ENCODE data around the gene FOXS1. TPM values are rescaled to one million over a fixed set of nuclear protein-coding genes. Genes with fewer than 3 reads are reported as not detected.
A peak's percentile ranks its signal among the peaks of the same experiment; 100 is the strongest.

The FOXS1 gene
- 2.0 and 3.6 TPM in 2 replicates for total RNA-seq (2014; rRNA removed; shearing (Covaris generic))

- peak; percentile 62 for DNase-seq (ENCODE audit: low read depth)
Observed at GRCh38 chr20:31845300-31845863, at the start of gene FOXS1. Gene FOXS1, minus strand, starts transcription at chr20:31845604. Its CDS starts 62 bp downstream, at chr20:31845542.

- no peak for DNase-seq (ENCODE audit: low read depth)
Observed at GRCh38 chr20:31890646-31891045, 45.2 kb upstream of the FOXS1 start.

- DNase-seq (ENCODE audit: low read depth): no peak
Observed at GRCh38 chr20:31883829-31884228, 38.4 kb upstream of the FOXS1 start.

- DNase-seq (ENCODE audit: low read depth): no peak
Observed at GRCh38 chr20:31881945-31882344, 36.5 kb upstream of the FOXS1 start.

- peak; percentile 97 for DNase-seq (ENCODE audit: low read depth)
Observed at GRCh38 chr20:31879143-31879987, 34.0 kb upstream of the FOXS1 start.

- DNase-seq (ENCODE audit: low read depth): no peak
Observed at GRCh38 chr20:31877684-31878083, 32.3 kb upstream of the FOXS1 start.

GRCh38 chr20:31875671-31876070 lies 30.3 kb upstream of the FOXS1 start:
- no peak for DNase-seq (ENCODE audit: low read depth)

- DNase-seq (ENCODE audit: low read depth): no peak
Observed at GRCh38 chr20:31872406-31872805, 27.0 kb upstream of the FOXS1 start.

GRCh38 chr20:31871618-31871954 lies 26.2 kb upstream of the FOXS1 start:
- no peak for DNase-seq (ENCODE audit: low read depth)

GRCh38 chr20:31870726-31871617 lies 25.6 kb upstream of the FOXS1 start:
- DNase-seq (ENCODE audit: low read depth): no peak

- DNase-seq (ENCODE audit: low read depth): peak; percentile 38
Observed at GRCh38 chr20:31869942-31870725, 24.7 kb upstream of the FOXS1 start, which contains the start of the genes DUSP15 and TTLL9. Gene DUSP15, minus strand, starts transcription at chr20:31870527. Its CDS starts 190 bp downstream, at chr20:31870337. Gene TTLL9, plus strand, starts transcription at chr20:31870634. Its CDS starts 493 bp downstream, at chr20:31871127.

- DNase-seq (ENCODE audit: low read depth): no peak
Observed at GRCh38 chr20:31869673-31869941, 24.2 kb upstream of the FOXS1 start.

- no peak for DNase-seq (ENCODE audit: low read depth)
Observed at GRCh38 chr20:31868853-31869672, 23.7 kb upstream of the FOXS1 start.

- no peak for DNase-seq (ENCODE audit: low read depth)
Observed at GRCh38 chr20:31866221-31866620, 20.8 kb upstream of the FOXS1 start.

- no peak for DNase-seq (ENCODE audit: low read depth)
Observed at GRCh38 chr20:31864521-31865400, 19.4 kb upstream of the FOXS1 start.

GRCh38 chr20:31863296-31864085 lies 18.1 kb upstream of the FOXS1 start:
- DNase-seq (ENCODE audit: low read depth): no peak

- DNase-seq (ENCODE audit: low read depth): no peak
Observed at GRCh38 chr20:31862506-31862905, 17.1 kb upstream of the FOXS1 start.

GRCh38 chr20:31862157-31862470 lies 16.7 kb upstream of the FOXS1 start:
- no peak for DNase-seq (ENCODE audit: low read depth)

Data from Daoy (cell line).